HG03460 (cell line): ENCODE results near the gene CMC2.

ENCODE experiments used
- ATAC-seq: cut with Tn5 transposase; IDR thresholded peaks from one replicate; pipeline ENCODE4 v1.9.1; 2021; ENCODE audit not compliant: unreplicated experiment

Gene CMC2

DNA sequence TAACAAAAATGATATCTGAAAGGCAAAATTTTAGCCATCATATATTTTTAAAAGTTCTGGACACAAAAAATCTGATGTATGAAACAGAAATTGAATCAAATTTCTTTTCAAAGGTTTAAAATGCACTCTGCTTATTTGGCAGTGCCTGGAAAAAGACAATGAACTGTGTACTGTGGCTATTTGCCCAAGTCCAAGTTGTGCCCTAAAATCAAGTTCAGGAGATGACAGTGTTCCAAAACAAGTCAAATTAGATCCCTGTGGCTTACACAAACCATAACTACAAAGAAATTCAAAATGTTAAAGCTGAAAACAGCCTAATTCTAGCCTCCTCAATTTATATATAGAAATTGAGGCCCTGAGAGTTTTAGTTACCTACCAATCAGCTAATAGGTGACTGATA, 25.6 kb downstream of the CMC2 start:
- ATAC-seq, result no peak

DNA sequence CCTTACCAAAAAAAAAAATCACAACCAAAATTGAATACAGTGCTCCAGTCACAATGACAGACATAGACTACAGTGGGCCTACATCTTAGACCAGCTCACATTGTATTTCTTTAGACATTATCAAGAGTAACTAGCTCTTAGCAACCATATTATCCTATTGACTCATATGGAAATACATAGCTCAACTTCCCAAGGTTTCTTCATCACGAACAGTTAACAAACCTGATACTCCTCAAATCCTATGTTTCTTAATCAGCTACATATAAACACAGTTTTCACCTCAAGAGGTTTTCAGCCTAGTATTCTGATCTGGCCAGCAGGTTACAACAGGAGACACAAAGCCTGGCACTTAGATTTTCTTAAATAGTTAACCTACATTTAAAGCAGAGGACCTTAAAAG, 29.7 kb downstream of the CMC2 start:
- ATAC-seq, result no peak

DNA sequence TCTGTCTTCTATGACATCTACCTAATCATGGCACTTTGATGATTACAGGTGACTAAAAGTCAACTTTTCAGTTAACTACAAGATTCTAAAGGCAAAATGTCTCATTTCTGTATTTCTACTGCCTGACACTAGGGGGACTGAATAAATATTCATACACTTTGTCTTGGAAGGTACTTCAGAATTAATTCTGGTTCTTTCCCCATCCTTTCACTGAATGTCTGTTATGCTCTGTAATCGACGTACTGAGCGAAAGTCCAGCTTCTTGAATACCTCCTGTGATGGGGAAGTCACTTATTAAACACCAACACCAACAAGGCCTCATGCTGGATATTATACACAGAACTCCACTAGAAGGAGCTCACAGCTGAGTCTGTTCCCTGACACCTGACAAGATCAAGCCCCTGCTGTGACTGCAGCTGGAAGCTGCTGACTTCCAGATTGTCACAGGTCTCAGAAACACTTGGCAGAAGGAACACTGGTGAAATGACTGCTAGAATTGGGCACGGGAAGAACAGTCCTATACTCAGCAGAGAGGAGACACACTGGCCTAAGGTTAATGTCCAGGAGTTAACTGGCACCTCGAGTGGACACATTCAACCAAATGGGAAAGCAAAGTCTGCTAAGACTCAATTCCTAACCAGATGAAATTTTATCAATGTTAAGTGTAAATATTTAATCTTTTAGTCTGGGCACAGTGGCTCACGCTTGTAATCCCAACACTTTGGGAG, 31.9 kb downstream of the CMC2 start:
- ATAC-seq, result no peak

DNA sequence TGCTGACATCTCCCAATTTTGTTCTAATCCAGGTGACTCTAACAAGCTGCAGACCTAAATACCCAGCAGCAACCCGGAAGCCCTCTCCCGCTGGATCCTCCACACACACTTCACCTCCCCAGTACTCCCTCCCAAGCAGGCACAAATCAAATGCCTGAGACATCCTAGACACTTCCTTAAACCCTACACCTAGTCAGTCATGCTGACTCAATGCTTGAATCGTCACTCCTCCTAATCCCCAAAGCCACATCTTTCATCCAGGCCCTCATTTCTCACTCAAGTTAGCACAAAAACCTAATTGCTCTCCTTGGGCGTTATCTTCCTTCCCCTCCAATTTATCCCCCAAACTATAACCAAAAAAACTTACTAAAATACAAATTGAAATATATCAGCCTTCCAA, 32.7 kb downstream of the CMC2 start:
- ATAC-seq, result no peak

DNA sequence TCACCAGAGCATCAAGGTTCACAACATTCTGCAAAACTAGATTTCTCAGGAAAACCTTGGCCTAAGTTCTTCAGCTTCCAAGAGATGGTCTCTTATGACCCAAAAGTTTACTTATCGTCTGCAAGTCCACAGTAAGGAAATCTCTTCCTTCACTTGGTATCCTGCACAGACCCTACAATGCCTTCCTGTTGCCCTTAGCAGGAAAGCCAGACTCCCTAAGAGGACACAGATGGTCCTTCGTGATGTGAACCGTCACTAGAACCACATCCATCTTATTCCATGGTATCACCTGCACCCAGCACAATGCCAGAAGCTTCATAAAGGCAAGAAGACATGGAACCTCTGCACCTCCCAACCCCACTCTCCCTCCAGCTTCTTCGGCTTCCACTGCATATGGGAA, 34.1 kb downstream of the CMC2 start:
- ATAC-seq, result no peak

DNA sequence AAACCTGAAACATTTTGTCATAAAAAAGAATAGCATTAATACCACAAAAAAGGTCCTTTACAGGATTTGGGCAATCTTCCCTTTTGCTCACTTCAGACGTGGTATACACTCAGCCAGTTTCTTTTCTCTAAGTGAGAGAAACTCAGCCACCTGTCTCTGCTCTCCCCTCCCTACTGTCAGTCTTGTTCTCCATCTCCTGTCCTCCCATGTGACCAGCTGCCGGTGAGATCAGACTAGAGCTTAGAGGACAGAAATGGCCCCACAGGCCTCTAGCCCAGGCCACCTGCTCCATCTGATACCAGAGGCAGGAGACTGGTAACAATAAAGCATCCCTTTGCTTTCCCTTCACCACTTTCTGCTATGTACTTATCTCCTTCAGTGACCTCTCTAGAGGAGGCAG, 34.9 kb downstream of the CMC2 start:
- peak; percentile 87 for ATAC-seq

DNA sequence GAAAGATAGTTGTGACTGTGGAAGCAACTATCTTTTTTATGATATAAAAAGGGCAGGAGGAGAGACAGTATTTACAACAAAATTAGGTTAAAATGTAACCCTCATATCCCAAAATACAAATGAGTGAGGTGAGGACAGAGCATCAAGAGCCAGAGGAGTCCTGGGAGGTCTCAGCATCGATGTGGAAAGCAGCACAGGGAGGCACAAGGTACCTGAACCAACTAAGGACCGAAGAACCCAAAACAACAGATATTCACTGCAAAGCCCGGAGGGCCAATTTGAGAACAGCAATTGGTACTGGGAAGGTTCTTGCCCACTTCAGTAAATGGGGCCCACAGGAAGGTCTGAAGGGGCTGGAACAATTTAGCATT, 37.6 kb downstream of the CMC2 start:
- no peak for ATAC-seq

DNA sequence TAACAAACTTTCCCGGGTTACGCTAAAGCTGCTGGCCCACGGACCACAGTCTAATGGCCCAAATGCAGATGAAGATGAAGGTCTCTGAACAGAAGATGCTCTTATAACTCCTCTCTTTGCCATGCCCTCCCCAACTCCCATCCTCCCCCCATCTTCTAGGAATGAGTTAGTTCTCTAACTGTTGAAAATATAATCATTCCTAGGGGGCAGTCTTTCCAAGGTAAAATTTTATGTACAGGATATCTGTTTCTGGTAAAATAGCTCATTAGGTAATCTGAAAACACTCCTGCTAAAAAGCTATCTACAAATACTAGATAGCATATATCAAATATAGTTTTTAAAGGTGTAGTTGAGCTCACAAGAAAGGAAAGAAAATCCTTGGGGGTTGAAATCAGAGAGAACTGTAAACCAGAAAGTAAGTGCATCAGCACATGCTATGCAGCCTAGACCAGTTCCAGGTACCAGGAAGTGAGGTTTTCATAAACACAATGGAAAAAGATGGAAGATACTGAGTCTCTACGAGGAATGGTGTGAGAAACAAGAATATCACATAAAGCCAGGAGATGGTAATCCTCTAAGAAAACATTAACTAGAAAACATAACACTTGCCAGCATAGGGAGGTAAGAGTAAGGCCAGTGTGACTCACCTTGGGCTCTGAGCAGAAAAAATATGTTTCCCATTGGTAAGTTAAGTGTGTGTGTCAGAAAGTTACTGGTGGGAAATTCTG, 38.1 kb downstream of the CMC2 start:
- no peak for ATAC-seq

DNA sequence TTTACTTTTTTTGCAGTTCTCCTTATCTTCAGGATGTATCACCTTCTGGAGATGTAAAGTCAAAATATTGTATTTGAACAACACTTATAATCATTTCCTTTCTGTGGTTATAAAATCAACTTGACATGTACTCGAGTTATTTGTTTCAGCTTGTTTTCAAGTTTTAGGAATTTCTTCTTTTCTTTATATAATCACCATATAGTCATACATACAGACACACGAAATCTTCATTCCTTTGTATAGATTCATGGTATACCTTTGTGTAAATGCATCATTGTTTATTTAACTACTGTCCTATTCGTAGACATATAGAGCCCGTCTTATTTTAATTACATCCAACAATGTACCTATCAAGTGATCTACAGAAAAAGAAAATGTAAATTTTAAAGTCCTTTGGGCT, 40.1 kb downstream of the CMC2 start:
- no peak for ATAC-seq

DNA sequence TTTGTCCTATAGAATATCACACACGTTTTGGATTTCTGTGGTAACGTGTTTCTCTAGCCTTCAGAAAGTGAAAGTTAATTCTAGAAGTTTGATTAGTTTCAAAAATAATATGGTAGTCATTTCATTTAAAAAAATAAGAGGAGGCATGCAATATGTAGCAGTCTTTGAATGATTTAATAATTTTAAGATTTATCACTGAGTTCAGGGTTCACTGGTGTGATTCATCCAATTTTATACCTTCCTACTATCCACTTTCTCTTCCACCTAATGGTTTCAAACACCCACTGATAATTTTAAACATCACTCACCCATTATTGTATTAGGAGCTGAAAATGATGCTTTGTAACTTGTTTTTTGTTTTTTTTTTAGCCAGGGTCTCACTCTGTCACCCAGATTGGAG, 42.3 kb downstream of the CMC2 start:
- ATAC-seq, result no peak

DNA sequence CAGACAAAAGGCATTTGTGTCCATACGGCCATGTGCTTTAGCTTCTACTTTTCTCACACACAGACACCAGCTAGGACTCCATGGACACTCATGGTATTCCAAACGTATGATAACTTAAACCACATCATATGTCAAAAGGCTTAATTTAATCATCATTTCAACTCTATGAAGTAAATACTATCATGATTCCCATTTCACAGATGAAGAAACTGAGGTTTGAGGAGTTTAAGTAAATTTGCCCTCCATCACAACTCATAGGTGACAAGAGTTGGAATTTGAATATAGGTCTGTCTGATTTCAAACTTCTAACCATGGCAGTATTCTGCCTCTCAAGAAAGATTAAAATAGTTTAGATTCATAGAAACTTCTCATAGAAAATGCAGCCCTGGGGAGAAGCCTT, 43.8 kb downstream of the CMC2 start:
- ATAC-seq, result no peak

DNA sequence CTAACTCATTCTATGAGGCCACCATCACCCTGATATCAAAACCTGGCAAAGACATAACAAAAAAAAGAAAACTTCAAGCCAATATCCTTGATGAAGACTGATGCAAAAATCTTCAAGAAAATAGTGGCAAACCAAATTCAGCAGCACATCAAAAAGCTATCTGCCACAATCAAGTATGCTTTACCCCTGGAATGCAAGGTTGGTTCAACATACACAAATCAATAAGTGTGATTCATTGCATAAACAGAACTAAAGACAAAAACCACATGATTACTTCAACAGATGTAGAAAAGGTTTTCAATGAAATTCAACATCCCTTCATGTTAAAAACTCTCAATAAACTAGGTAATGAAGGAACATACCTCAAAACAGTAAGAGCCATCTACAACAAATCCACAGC, 48.4 kb downstream of the CMC2 start:
- no peak for ATAC-seq

DNA sequence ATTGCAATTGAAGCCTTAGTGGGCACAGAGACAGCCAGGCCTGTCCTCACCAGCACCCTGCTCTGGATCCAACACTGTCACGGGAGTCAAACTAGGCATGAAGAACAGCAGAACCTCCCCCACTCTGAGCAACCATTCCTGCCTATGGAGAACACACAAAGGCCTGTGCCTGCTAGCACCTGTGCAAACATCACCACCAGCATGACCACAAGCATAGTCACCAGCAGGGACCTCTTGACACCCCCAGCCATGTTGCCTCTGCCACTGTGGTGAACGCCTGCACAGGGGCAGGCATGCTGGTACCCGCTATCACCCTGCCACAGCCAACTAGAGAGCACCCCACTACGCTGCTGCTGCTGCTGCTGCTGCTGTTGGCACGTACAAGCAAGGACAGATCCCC, 51.7 kb downstream of the CMC2 start:
- ATAC-seq, result no peak

DNA sequence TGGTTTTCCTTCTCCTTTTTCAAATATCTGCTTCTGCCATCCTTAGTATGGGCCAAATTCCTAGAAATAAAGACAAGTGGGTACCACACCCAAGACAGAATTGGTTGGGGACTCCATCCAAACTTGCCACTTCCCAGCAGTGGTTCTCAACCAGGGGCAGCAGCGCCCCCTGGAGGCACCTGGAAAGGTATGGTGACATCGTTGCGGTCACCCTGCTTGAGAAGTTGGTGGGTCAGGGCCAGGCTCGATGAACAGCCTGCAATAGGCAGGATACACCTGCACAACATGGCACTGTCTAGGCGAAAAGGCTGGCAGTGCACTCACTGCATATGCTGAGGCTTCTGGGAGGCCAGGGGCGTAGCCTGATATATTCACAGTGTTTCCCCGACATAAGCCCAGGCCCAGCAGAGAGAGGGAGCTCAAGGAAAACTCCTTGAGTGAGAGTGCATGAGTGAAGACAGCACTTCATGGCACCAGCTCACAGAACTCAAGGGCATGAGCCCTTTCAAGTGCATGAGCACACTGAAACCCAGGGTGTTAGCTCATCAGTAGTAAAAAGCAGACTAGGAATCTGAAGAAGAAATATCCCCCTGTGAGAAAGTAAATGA, 57.7 kb downstream of the CMC2 start:
- no peak for ATAC-seq

DNA sequence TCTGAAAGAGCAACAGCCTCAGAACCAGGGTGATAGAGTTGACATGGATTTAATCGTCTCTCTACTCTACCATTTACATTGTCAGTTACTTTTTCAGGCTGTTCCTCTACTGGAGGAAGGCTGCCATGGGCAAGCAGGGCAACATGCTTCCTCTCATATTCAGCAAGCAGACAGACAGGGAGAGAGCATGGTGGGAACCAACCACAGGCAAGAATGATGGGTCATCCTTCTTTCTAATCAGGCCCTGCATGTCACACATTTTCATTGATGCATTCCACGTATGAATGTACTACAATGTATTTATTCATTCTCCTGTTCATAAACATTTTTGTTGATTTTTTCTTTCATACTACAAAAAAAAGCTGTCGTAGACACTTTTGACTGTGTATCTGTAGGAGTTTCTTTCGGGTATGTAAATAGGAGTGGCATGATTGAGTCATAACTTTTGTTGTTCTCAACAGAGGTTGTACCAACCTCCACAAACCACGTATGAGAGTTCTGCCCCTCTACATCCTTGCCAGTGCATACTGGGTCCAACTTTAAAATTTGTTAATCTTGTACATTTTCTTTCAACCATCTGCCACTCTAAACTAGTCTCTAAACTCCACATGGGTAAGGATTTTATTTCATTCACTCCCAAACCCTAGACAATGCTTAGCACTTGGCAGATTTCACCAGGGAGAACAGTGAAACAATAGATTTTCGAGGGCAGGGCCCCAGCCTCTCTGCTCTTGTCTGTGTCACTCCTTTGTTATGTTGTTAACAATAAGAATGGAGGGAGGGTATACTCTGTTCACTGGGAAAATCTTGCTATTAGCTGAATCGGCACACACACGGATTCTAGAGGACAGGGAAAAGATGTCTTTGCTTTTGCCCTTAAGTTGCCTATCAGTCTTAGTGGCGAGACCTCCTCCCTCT, 58.7 kb downstream of the CMC2 start:
- no peak for ATAC-seq

DNA sequence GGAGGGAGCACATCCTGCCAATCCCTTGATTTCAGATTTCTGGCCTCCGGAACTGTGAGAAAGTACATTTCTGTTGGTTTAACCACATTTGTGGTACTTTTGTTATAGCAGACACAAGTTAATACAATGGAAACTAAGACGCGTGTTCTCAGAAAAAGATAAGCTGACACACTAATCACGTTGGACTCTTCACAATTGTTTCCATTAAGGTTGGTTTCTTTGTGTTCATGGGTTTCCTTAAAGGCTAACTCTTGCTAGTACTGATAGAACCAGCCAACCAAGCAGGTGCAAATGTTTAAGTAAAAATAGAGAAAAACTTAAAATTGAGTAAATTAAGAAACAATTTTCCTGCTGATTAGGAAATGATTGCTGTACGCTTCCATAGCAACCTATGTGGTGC, 59.4 kb downstream of the CMC2 start:
- no peak for ATAC-seq

DNA sequence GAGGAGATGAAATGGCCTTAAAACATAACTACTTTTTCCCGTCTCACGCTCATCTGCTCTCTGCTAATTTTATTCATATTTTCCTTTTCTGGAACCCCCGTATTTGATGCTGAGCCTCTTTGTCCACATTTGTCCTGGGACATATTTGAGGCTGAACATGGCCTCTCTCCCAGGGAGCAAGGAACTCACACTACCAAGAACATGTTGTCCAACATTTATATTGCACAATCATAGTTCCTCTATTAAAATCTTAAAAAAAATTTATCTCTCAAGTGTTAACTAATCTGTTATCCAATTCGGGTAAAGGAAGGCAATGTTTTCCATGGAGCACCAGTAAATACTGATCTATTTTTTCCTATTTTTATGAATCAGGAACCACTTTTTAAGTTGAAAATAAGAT, 60.2 kb downstream of the CMC2 start:
- ATAC-seq, result no peak

DNA sequence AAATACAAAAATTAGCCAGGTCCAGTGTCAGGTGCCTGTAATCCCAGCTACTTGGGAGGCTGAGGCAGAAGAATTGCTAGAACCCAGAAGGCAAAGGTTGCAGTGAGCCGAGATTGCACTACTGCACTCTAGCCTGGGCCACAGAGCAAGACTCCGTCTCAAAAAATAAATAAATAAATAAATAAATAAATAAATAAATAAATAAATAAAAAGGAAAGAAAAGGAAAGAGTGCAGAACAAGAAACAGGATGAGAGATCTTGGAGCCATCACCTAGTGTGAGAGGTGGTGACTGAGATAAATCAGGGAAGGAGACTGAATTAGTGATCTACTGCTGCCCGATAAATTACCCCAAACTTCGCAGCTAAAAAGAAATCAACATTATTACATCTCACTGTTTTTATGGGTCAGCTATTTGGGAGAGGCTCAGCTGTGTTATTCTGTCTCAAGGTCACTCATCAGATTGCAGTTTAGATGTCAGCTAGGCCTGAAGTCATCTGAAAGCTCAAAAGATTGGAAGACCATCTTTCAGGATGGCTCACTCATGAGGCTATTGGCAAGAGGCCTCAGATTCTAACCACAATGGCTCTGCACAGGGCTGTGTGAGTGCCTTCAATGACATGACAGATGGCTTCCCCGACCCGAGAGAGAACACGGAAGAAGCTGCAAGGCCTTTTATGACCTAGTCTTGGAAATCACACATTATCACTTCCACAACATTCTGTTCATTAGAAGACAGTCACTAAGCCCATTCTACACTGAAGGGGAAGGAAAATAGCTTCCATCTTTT, 66.4 kb downstream of the CMC2 start:
- ATAC-seq, result no peak

DNA sequence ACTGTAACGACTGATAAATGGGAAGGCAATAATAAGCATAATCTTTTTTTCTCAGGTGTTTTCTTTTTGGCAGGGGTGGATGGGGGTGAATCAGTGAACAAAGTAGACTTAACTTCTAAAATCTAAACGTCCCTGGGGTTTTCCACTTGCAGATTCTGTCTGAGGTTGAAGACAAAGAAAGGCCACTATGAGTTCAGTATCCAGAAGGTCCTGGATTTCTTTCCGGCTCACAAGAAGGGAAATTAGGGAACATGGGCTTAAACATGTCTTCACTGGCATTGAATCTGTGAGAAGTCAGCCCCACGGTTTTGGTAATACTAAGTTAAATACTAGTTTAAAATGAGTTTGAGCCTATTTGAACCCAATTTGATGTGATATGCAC, 67.8 kb downstream of the CMC2 start:
- ATAC-seq, result no peak

DNA sequence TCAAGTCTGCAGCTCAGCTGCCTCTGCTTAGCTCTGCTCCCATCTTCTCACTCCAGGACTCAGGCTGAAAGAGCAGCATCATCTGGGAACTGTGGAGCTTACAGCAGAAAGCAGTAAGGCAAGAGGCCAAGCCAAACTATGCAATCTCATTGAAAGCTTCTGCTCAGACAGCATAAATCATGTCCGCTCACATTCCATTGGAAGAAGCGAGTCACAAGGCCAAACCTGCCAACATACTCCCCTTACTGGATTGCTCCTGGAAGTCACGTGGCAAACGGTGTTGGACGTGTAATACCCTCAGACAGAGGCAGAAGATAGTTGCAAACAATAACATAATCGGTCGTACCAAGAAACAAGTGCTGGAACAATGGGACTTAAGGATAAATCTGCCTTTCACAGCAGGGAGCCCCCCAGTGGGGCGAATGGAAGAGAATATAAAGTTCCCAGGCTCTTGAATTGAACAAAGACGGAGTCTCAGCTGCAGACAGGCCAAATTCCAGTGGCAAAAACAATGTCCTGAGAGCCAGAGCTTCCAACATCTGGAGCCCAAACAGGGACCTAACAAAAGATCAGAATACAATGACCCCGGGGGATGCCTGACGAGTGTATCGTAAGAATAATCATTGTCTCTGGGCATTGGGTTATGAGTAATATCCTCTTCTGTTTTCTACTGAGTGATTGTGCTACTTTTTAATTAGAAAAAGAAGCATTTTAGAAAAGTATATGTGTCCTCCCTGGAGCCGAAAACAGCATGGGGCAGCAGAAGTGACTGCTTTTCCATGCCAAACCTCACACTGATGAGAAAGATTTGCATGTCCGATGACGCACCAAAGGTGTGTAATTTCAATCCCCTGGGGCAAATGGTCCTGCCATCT, 68.4 kb downstream of the CMC2 start:
- ATAC-seq, result no peak
